GM21447 (cell line): Measurements from ENCODE around the gene CCDC148.

Experiments
- ATAC-seq: cut with Tn5 transposase; IDR thresholded peaks from one replicate; pipeline ENCODE4 v1.9.1; 2021; ENCODE audit not compliant: unreplicated experiment

The CCDC148 gene

DNA sequence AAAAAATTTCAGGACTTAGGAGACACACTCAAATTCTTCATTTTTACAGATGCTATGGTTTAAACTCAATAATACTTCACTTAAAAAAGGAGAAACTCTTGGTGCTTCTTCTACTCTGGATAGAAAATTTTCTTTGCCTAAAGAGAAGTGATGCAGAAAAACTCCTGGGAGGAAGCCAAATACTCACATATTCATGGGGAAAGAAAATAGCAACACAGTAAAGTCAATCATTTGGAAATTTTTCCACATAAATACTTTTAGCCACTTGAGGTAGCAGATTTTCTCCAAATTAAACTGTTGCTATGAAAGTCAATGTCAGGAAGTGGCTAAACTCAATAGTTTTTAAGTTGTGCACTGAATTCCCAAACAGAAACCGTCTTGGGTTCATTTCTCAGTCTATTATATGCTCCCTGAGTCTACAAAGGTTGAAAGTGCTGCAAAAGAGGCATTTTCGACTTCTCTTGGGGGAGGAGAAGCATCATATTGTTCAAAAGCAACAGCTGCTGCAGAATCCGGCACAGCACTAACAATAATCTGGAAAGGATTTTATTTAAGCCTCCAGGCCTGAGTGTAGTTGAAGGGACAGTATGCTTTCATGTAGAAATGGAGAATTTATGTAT lies 273.8 kb downstream of the CCDC148 start:
- ATAC-seq: no peak

DNA sequence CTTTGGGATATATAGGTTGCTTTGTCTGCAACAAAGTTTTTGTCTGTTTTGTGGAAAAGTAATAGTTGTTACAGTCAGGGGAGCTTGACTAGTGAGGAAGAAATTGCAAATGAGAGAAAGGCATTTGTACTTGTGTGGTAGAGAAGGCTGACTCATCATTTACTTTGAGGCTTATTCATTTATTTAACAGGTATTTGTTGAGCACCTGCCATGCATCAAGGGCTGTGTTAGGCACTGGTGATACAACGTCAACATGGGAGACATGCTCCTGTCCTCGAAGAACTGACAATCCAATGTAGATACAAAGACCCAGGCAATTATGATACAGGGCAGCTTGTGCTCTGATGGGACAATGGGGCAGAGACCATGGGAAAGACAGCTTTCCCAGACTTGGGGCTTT lies 275.4 kb downstream of the CCDC148 start:
- no peak for ATAC-seq

DNA sequence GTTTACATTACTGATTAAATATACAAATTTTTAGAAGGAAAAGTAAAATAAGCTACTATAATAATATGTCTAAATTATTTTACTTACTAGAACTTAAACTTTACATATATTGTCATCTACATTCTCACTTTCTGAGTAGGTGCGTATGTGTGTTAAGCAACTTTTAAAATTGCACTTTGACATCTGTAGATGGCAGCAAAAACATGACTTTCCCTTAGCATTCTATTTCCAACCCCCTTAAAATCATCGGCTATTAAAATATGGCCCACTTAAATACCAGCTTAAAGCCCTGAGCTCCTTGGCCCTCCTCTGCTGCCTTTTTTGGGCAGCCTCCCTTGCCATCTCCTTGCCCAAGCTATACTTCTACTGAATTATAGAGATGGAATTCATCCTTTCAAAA lies 276.9 kb downstream of the CCDC148 start:
- no peak for ATAC-seq

DNA sequence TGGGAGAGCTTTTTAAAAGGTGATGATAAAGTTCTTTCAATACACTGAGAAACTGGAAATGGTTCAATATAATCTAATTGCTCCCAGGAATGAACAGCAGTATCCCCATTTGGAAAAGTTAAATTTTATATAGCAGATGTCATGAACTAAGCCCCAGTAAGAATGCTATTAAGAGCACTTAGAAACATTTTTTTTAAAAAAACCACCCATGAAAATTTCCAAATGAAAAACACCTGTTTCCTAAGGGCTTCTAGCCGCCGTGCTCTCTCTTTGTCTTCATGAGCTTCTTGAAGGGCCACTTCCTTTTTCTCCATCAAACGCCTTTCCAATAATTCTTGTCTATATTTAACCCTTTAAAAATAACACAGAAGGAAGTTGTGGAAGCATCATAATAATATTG lies 277.9 kb downstream of the CCDC148 start:
- ATAC-seq: no peak

DNA sequence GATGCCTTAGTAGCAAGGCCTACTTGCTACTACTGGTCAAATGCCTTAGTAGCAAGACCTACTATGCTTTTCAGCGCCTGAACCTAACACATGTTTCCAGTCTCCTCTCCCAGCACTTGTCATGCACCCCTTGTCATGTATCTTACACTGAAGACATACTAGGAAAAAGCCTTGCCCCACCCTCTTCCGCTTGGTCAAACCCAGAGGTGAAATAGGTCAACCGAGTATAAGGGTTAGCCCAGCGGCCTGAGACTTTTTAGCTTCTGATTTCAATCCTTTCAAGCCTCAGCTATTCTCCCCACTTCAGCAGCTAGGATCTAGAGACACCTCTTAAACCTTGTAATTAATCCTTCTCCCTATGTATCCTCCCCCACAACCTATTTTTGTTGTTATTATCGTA lies 281.6 kb downstream of the CCDC148 start:
- ATAC-seq: no peak

DNA sequence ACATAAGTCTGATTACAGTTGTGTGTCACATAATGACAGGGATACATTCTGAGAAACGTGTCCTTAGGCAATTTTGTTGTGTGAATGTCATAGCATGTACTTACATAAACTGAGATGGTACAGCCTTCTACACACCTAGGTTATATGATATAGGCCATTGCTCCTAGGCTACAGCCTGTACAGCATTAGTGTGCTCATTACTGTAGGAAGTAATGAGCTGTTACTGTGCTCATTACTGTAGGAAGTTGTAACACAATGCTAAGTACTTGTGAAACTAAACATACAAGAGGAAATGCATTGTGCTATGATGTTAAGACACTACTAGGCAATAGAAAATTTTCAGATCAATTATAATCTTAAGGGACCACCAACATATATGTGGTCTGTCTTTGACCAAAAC lies 282.1 kb downstream of the CCDC148 start:
- ATAC-seq: no peak

DNA sequence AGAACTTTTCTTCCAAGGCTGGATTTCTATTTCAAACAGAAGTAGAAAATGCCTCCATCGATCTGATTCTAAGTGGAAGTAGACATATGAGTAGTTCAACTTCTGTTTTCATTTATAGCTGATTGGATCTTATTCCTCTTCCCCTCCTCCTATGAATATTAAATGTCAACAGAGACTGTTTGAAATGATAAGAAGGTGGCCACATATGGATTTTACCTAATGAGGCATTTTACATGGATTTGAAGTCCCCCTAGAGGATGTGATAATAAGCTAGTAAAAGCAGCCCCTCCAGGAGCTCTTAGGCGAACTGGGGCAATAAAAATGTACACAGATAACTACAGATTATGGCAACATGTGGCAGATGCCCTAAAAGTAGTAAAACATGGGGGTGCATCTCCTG lies 283.8 kb downstream of the CCDC148 start:
- ATAC-seq: no peak

DNA sequence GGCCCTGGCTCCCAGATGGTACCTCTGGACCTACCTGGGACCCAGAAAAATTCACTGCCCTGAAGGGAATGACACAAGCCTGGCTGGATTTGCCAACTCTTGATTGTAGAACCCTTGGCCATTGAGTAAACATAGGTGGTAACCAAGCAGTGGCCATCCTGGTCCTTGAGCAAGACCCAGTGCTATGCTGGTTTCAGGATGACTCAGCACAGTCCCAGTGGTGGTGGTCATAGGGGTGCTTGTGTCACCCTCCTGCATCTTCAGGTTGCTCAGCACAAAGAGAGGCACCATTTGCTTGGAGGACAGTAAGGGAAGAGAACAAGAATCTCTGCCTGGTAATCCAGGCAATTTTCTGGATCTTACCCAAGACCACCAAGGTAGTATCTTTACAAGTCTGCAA lies 302.0 kb downstream of the CCDC148 start:
- no peak for ATAC-seq

DNA sequence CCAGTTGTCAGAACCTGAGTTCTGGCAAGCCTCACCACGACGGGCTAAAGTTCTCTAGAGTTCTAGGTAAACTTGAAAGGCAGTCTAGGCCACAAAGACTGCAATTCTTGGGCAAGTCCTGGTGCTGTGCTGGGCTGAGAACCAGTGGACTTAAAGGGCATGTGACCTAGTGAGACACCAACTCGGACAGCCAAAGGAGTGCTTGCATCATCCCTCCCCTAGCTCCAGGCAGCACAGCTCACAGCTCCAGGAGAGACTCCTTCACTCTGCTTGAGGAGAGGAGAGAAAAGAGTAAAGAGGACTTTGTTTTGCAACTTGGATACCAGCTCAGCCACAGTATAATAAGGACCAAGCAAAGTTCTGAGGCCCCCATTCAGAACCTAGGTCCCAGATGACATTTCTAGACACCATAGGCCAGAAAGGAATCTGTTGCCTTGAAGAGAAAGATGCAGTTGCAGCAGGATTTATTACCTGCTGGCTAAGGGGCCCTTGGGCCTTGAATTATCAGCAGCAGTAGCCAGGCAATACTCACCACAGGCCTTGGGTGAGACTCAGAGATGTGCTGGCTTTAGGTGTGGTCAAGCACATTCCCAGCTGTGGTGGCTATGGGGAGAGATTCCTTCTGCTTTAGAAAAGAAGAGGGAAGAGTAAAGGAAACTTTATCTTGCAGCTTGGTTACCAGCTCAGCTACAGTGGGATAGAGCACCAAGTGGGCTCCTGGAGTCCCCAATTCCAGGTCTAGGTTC lies 303.1 kb downstream of the CCDC148 start:
- no peak for ATAC-seq

DNA sequence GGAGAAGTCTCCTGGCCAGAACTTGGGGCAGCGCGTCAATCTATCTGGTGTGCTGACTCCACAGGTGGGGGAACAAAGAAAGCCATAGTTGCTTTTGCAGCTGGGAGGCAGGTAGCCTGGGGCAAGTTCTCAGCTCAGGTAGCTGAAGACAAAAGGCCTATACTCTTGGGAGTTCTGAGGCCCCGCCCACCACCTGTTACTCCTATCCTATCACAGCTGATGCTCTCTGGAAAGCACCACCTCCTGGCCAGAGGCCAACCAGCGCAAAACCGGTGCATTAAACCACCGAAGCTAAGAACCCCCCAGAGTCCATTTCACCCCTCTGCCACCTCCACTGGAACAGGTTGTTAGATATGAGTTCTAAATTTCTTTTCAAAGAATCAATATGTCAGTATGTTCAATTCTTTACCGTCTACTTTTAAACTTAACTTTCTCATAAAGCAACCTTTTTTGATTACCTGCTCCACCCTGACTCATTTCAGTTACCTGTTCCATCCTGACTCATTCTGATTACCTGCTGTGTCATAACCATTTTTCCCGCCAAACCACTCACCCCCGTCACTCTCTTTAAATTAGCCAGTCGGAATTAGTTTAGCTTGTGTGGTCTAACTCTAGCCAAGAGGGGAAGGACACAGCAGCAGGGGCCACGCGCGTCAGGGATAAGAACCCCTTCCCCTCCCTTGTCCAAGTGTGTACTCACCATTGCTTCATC lies 311.5 kb downstream of the CCDC148 start:
- no peak for ATAC-seq

DNA sequence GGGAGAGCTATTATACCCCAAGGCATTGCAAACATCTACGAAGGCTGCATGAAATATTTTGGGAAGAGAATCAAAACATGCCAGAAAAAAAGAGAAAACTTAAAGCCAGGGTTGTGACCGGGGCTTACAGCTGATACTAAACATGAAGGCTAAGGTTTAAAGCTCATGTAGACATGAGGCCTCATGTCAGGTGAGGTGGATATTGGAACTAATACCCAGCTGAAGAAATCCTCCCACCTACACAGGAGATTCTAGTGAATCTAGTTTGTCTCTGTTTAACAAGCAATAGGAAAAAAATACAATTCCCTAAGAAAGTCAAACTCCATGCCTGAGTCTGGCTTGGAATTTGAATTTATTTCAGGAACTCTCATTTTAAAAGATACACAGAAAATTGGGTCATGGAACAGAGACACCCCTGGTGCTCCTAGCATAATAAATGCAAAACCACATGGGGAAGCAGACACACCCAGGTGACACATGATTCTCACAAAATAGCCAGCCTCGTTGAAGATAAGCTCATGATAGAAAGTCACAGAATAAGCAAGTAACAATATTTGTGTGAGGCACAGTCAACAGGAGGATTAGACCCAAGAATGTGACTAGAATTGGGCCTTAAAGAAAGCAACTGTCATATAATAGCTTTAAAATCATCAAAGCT lies 312.7 kb downstream of the CCDC148 start:
- no peak for ATAC-seq

DNA sequence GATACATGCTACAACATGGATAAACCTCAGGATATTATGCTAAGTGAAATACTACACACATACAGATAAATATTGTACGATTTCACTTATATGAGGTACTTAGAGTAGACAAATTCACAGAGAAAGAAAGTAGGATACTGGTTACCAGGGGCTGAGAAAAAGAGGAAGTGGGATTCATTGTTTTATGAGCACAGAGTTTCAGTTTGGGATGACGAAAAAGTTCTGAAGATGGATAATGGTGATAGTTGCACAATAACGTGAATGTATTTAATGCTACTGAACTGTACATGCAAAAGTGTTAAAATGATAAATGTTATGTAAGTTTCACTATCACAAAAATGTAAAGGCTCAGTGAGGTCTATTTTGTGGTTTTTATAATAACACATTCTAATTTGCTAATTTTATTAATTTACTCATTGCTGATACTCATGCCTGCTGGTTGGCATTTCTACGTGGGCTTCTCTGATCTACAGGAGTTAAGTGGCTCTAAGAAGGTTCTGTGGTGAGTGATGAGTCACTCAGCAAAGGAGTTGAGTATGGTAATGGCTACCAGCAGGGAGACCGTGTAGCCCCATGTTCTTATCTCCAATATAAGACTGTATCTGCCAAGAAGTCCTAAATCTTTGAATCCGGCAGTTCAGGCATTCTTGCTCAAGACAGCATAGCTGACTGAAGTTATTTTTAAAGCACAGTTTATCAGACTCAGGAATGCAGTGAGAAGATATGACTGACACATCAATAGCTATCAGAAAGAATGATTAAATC lies 313.8 kb downstream of the CCDC148 start:
- ATAC-seq: peak; percentile 51

DNA sequence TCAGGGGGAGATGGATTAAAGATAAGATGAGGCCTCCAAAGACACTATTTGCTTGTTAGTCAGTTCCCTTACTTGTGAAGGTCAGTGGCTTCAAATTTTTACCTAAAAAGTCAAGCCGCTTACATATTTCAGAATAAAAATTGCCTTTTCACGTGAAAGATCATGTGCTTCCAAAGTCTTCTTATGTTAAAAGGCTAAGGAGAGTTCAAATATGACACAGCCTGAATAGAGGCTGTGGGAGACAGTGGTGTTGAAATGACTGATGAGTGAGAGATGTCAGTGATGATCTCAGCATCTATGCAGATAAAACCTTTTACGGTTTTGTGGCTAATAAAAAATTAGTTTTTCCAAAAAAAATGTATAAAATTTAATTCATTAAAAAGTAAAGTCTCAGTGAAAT lies 314.4 kb downstream of the CCDC148 start:
- no peak for ATAC-seq

DNA sequence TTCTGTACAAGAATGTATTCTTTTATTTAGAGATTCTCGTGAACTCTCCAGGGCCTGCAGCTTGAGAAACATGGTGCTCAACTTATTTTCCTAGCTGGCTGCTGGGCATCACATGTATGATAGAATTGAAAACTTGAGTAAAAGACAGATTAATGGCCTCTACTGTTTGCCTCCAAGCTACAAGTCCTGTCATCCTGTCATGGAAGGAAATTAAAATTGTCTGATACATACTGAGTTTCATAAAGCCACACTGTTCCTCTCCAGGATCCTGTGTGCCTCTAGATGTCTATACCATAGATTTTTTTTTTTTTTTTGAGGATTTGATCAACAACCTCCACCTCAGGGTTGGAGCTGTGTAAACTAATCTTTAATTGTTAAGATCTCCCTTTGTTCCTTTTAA lies 316.4 kb downstream of the CCDC148 start:
- no peak for ATAC-seq

DNA sequence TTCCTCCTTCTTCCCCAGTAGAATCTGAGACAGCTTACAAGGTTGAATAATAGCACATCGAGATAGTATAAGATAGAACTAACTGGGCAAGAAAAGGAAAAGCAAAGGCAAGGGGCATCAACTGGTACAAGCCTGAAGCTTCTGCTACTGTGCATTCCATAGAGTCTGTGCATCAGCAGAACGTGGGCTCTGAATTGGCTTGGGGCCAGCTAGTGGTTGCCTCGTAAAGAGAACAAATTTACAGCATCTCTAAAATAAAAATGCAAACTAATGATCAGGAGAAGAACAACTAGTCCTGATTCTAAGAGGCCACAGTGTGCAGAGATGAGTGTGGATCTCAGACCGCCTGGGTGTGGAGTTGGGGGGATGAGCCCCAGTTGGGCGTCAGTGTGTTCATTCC lies 318.3 kb downstream of the CCDC148 start:
- no peak for ATAC-seq

DNA sequence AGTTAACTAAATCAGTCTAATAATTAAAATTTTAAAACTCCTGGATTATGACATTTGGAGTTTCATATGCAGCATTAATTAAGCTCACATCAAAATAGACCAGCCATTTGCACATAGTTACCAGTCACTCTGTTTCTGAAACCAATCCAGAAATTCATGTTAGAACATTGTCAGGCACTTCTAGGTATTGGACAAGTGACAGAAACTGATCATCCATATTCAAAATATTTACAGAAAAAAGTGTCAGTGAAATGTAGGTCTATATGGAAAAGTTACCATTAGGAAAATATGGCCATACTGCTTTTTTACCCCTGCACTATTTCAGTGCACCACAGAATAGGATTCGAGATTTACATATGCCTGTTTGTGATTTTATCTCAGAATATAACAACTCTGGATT lies 321.5 kb downstream of the CCDC148 start:
- no peak for ATAC-seq

DNA sequence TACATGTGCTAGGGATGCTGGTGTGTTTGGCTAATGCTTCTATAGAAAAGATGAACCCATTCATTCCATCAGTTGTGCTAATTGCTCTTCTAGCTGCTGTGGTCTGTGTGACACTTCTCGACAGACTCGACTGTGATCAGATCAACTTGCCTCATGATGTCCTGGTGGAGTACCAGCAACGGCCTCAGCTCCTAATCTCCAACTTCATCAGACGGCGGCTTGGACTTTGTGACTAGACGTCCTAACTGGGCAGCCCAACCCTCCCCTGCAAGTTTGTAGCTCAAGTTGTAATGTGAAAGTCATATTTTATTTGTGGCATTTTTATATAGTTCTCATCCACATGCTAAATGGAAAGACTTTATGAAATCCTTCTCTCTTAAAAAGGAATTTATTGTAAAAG lies 321.9 kb downstream of the CCDC148 start:
- no peak for ATAC-seq

DNA sequence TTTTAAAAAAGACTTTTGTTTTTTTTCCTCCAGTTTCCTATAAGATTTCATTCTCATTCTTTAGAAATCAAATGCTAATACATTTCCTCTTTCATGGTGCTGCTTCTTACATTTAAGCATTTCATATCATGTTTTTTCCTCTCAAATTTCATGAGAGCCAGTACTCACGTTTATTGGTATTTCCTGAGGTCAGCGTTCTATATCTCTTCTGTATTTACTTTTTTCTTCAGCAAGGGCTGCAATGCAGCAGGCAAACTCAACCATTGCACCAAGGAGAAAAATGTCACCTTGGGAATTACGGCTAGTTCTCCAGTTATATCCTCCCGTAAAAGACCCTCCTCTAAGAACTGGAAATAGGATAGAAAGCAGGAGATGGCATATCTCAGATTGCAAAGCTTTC lies 322.5 kb downstream of the CCDC148 start:
- no peak for ATAC-seq

DNA sequence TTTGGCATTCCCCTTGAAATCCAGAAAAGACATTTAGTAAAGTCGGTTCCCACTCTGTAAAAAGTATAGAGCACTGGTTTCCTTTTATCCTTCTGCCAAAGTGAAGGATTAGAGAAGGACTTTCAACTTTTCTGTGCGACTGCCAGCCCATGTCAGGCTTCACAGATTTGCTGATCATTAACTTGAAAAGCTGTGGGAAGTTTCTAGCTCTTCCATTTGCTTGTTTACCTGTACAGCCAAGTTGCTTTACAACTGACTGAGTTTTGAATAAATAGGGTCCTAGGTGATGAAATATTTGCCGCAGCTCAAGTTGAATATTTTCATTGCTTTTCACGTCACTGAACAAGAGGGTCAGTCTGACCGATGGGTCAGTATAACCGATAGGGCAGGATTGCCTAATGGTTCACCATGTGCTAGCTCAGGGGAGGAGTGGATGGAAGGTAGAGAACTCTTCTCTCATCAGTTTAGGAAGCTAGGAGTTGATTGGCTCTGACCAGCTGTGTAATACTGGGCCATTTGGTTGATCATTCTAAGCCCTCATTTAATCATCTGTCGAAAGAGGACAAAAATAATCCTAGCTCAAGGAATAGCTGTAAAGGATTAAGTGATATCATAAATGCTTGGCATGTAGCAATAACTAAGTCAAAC lies 324.5 kb downstream of the CCDC148 start:
- no peak for ATAC-seq

DNA sequence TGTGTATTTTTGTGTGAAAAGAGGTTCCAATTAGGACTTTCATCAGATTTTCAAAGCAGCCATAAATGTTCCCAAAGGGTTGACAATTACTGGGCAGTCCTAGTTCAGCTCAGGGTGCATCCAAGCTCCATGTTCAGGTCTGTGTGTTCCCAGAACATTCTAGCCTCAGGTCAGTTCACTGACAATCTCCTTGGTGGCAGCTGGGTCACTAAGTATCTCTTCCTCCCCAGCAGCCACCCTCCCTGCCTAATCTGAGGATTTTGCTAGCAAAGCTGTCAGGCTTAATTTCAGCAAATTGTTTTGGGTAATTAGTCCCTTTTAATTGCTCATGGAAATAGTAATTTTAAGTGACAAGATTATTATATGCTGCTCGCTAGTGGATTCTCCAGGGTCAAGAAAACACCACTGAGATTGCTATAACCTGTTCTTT lies 325.1 kb downstream of the CCDC148 start:
- no peak for ATAC-seq
